Stimulated activated CD4-positive, alpha-beta T cell treated with anti-CD3 and anti-CD28 coated beads, Interleukin-4, amount 100 ng/mL, for 4 hours (primary cell): Measurements from ENCODE around the gene REN.

Source experiments
- DNase-seq, 2 experiments: peaks; one replicate each; pipeline ENCODE4 v3.0.0-alpha.2; 2020

Gene REN

DNA sequence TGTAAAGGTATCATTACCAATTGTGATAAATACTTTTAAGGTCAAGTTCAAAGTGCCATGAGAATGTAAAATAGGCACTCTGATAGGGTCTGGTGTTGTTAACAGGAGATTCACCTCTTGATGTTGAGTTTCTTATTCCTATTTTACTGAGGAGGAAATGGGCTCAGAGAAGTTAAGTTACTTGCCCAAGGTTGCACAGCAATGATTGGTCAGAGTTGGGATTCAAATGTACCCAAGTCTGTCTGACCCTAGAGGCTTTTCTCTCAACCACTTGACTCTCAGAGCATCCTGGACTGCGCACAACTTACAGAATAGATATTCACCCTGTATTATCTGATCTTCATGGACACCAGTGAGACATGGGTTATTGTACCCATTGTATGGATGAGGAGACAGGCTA is 59.3 kb downstream of the REN start:
- DNase-seq: no peak

DNA sequence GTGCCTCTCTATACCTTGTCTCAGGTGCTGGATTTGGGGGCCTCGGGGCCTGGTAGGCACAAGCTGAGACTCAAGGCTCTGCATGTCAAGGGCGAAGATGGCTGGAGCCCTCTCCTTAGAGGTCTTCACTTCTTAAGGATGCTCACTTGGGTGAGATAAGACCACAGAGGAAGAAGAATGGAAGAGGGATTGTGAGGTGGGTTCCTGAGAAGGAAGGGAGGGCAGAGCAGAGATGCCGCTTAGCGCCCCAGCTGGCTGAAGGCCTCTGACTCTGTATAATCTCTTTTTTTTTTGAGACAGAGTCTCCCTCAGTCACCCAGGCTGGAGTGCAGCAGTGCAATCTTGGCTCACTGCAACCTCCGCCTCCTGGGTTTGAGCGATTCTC is 61.0 kb downstream of the REN start:
- no peak for DNase-seq
